Ascending aorta (tissue), 2 donors: ENCODE measurements around the gene ERICH3. TPM values are rescaled to one million over a fixed set of nuclear protein-coding genes. Genes with fewer than 3 reads are reported as not detected.

Experiments used
- DNase-seq, 2 donors: peaks; one replicate each; pipeline ENCODE4 v3.0.0-alpha.2; 2019; ENCODE audit warnings: low spot score in 2 of 2
- H3K27ac ChIP-seq, 2 donors: fragments of 200-600 bp; sonication (generic); one replicate each; pipeline ENCODE4 v1.5.1; 2016 to 2017; ENCODE audit warnings: mild to moderate bottlenecking in 1 of 2
- H3K27me3 ChIP-seq: fragments of 200-600 bp; sonication (generic); one replicate; pipeline ENCODE4 v1.5.1; 2017
- H3K36me3 ChIP-seq, 2 donors: fragments of 200-600 bp; sonication (generic); one replicate each; pipeline ENCODE4 v1.5.1; 2016
- H3K4me1 ChIP-seq, 2 donors: fragments of 200-600 bp; sonication (generic); one replicate each; pipeline ENCODE4 v1.5.1; 2016 to 2017; ENCODE audit warnings: mild to moderate bottlenecking in 1 of 2
- H3K4me3 ChIP-seq, 2 donors: fragments of 200-600 bp; sonication (generic); one replicate each; pipeline ENCODE4 v1.5.1; 2016 to 2017; ENCODE audit warnings: mild to moderate bottlenecking in 1 of 2
- H3K9me3 ChIP-seq, 2 donors: fragments of 200-600 bp; sonication (generic); one replicate each; pipeline ENCODE4 v1.5.1; 2016
- intact Hi-C: fragments of 100-400 bp; cut with DNase I; formaldehyde crosslinking; loops from one replicate; pipeline ENCODE4 v1.15.1; 2023
- total RNA-seq: library from RNA; depleted of rRNA; stranded (reverse); fragments of >200 nt; gene quantifications from one replicate; pipeline ENCODE4 v1.1.0, GENCODE V29; 2016
- TF ChIP-seq, protein P1 (sequence below), 3 experiments: fragments of 200-600 bp in 2 of 3; fragments of 450-650 bp in 1 of 3; sonication (generic) in 2 of 3; IDR thresholded peaks; one replicate each; pipeline ENCODE4 v1.5.1; 2016 to 2019; ENCODE audit warnings: antibody characterized with exemption in 3 of 3, mild to moderate bottlenecking in 1 of 3, moderate library complexity in 1 of 3

Gene ERICH3
- total RNA-seq, 1 donor from 2014 or later, result not detected

DNA sequence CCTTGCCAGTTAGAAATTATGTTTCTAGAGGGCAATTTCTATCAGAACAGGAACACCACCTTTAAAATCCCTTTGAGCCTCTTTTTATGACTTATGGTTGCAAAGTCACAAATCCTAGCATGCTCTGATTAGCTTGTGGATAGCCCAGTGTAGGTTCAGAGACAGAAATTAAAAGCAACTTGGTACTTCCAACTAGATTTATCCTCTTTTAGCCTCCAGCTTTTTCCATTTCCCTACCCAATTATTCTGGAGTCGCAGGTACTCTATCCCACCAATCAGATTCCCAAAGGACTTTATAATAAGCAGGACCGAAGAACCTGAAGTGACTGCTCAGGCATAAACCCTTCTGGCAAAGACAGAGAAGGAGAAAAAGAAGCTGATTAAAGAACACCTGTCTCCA is 127.8 kb downstream of the ERICH3 start:
- Histone ChIP-seq H3K4me1 (no peaks in the 10 kb centered on the region), H3K9me3 (no peaks in the 10 kb centered on the region), H3K4me3 (no peak overlapping the region), H3K36me3 (no peaks in the 10 kb centered on the region), H3K27ac (no peak overlapping the region), H3K27me3 (no peaks in the 10 kb centered on the region)
- DNase-seq, result no peak
- intact Hi-C loops, result no loop called here
- TF ChIP-seq, protein P1, sequence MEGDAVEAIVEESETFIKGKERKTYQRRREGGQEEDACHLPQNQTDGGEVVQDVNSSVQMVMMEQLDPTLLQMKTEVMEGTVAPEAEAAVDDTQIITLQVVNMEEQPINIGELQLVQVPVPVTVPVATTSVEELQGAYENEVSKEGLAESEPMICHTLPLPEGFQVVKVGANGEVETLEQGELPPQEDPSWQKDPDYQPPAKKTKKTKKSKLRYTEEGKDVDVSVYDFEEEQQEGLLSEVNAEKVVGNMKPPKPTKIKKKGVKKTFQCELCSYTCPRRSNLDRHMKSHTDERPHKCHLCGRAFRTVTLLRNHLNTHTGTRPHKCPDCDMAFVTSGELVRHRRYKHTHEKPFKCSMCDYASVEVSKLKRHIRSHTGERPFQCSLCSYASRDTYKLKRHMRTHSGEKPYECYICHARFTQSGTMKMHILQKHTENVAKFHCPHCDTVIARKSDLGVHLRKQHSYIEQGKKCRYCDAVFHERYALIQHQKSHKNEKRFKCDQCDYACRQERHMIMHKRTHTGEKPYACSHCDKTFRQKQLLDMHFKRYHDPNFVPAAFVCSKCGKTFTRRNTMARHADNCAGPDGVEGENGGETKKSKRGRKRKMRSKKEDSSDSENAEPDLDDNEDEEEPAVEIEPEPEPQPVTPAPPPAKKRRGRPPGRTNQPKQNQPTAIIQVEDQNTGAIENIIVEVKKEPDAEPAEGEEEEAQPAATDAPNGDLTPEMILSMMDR (IDR thresholded peaks at IDR 0.05), result no peak

DNA sequence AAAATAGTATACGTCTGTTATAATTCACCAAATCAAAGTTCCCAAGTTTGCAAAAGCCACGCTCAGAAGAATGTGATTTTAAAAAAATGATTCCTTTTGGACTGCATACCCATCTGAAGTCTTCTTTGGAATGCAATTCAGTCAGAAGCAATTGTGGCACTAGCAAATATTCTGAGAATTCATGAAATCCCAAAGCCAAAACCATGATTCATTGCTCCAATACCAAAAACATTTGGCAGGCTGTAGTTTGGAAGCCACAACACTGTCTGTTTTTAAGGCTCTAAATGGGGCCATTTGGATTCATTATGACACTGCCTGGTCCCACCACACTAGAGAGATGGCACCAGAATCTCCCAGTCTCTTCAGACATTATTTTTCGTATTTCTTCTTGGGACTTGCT is 139.4 kb downstream of the ERICH3 start:
- DNase-seq, result no peak
- intact Hi-C loops, result no loop called here
- Histone ChIP-seq H3K4me1 (no peaks in the 10 kb centered on the region), H3K4me3 (no peak overlapping the region), H3K9me3 (no peaks in the 10 kb centered on the region), H3K27me3 (no peaks in the 10 kb centered on the region), H3K36me3 (no peaks in the 10 kb centered on the region), H3K27ac (no peak overlapping the region)
- TF ChIP-seq, protein P1 (IDR thresholded peaks at IDR 0.05), result no peak

DNA sequence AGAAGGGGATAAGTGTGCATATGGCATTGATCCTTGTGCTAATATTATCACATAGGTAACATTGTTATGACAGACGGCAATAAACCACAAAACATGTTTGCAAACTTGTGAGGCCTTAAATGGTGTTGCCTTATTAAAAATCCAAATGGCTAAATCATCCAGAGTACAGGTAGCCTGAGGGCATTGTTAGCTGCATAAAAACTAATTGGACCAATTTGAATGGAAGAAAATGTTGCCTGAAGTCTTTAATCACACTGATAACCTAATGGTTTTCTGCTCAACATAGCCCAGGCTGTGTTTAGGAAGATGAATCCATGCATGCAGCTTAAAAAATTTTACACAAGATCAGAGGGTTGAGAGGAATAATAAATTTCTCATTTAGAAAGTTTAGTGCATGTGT is 141.8 kb downstream of the ERICH3 start:
- Histone ChIP-seq H3K4me3 (no peak overlapping the region), H3K9me3 (no peaks in the 10 kb centered on the region), H3K36me3 (no peaks in the 10 kb centered on the region), H3K27ac (no peak overlapping the region), H3K4me1 (no peaks in the 10 kb centered on the region), H3K27me3 (no peaks in the 10 kb centered on the region)
- TF ChIP-seq, protein P1 (IDR thresholded peaks at IDR 0.05), result no peak
- intact Hi-C loops, result no loop called here
- DNase-seq, result no peak

DNA sequence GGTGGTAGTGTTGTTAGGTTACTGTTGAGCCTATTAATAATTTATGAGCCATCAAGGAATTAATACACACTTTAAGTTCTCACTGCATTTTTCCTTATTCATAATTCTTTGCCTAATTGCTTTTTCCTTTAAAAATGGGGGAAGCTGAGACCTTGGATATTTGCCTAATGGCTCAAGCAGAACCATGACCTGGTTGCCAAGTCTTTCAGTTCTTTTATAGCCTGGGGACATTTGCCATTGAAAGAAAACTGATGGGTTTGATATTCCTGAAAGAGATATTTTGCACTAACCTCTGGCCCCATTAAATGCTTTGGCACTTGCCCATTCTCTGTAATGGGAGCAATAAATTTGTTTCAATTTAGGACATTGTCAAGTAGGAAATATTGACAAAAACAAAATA is 142.7 kb downstream of the ERICH3 start:
- Histone ChIP-seq H3K9me3 (no peaks in the 10 kb centered on the region), H3K4me3 (no peak overlapping the region), H3K27me3 (no peaks in the 10 kb centered on the region), H3K36me3 (no peaks in the 10 kb centered on the region), H3K4me1 (no peaks in the 10 kb centered on the region), H3K27ac (no peak overlapping the region)
- TF ChIP-seq, protein P1 (IDR thresholded peaks at IDR 0.05), result no peak
- DNase-seq, result no peak
- intact Hi-C loops, result no loop called here

DNA sequence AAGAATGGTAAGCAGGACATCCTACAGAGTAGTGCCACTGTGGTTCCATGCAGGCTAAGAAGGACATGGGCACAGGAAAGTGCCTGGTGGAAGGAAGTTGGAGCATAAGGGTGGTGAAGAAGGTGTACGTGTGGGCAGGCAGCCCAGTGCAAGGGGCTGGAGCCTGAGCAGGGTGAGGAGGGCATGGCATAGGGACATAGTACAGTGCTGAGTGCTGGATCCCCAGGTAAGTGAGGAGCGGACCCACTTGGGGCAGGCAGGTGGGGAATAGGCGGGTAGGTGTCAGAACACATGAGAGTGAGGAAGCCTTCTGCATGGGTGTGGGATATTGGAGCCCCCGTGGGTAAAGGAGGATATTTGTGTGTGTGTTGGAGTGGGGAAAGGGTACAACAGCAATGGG is 145.5 kb downstream of the ERICH3 start:
- no peak for DNase-seq
- H3K27ac ChIP-seq, result no peak overlapping the region
- no peaks in the 10 kb centered on the region for H3K36me3 ChIP-seq
- H3K9me3 ChIP-seq, result no peaks in the 10 kb centered on the region
- no peak overlapping the region for H3K4me3 ChIP-seq
- TF ChIP-seq, protein P1 (IDR thresholded peaks at IDR 0.05), result no peak
- H3K4me1 ChIP-seq, result no peaks in the 10 kb centered on the region
- H3K27me3 ChIP-seq, result no peaks in the 10 kb centered on the region
- intact Hi-C loops, result no loop called here

DNA sequence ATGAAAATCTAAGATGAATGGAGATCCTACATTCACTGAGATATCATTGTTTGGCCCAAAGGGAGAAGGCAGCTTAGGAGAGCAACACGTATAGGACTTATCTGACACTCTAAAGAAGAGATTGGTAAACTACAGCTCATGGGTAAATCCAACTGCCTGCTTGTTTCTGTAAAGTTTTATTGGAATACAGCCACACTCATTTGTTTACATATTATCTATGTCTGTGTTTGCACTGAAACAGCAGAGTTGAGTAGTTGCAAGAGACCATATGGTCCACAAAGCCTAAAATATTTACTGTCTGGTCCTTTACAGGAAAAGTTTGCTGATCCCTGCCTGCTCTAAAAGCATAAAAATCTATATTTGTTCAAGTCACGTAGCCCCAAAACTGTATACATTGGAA is 146.9 kb downstream of the ERICH3 start:
- intact Hi-C loops, result no loop called here
- no peaks in the 10 kb centered on the region for H3K36me3 ChIP-seq
- H3K27me3 ChIP-seq, result no peaks in the 10 kb centered on the region
- no peak overlapping the region for H3K27ac ChIP-seq
- H3K9me3 ChIP-seq, result no peaks in the 10 kb centered on the region
- no peaks in the 10 kb centered on the region for H3K4me1 ChIP-seq
- no peak overlapping the region for H3K4me3 ChIP-seq
- TF ChIP-seq, protein P1 (IDR thresholded peaks at IDR 0.05), result no peak
- DNase-seq, result no peak
